Left ventricle myocardium superior (tissue), 1 donor: ENCODE results near the gene TGFB1. TPM values are rescaled to one million over a fixed set of nuclear protein-coding genes. Genes with fewer than 3 reads are reported as not detected.
"Not testable (repeated sequence)": the region's sequence is repeated elsewhere in the genome, so short reads cannot be mapped to it uniquely, and the experiment has no call there.

Experiments
- ATAC-seq: fragments of 200-7000 bp; cut with Tn5 transposase; one replicate; pipeline ENCODE4 v1.9.1; 2020; ENCODE audit warnings: mild to moderate bottlenecking, moderate library complexity
- DNase-seq: peaks from one replicate; pipeline ENCODE4 v3.0.0-alpha.2; 2020
- intact Hi-C: fragments of 100-400 bp; cut with micrococcal nuclease; formaldehyde crosslinking; loops from one replicate; pipeline ENCODE4 v1.11.0; 2022
- total RNA-seq: library from RNA; stranded (reverse); fragmentation: NEBNext Ultra II Directional; extraction: Animal tissue kit (Norgen Biotek cat#: 25700); gene quantifications from one replicate; pipeline ENCODE4 v1.2.1, GENCODE V29; 2021
- donor health status: DM: no; HTN: yes; CAD: no; lungs with severe emphysema.

TGFB1 gene
- total RNA-seq, 1 donor from 2014 or later, result 13.2 TPM

GRCh38 chr19:41372501-41372900, 18.8 kb upstream of the TGFB1 start:
- DNase-seq (no peak), ATAC-seq (no peak)
- intact Hi-C loops, result no loop called here

GRCh38 chr19:41371541-41371940, 17.8 kb upstream of the TGFB1 start:
- no peak for DNase-seq
- intact Hi-C loops, result no loop called here
- ATAC-seq, result no peak

DNA sequence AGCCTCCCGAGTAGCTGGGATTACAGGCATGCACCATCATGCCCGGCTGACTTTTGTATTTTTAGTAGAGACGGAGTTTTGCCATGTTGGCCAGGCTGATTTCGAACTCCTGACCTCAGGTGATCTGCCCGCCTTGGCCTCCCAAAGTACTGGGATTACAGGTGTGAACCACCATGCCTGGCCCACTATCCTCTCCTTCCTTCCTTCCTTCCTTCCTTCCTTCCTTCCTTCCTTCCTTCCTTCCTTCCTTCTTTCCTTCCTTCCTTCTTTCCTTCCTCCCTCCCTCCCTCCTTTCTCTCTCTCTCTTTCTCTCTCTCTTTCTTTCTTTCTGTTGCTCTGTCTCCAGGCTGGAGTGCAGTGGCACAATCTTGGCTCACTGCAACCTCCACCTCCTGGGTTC, 17.4 kb upstream of the TGFB1 start:
- DNase-seq, intact Hi-C loops, ATAC-seq: not testable (repeated sequence)

GRCh38 chr19:41369769-41370168, 16.0 kb upstream of the TGFB1 start:
- no peak for ATAC-seq
- intact Hi-C loops, result no loop called here
- no peak for DNase-seq

GRCh38 chr19:41367848-41368301, 14.2 kb upstream of the TGFB1 start:
- no peak for DNase-seq
- no peak for ATAC-seq
- intact Hi-C loops, result no loop called here

DNA sequence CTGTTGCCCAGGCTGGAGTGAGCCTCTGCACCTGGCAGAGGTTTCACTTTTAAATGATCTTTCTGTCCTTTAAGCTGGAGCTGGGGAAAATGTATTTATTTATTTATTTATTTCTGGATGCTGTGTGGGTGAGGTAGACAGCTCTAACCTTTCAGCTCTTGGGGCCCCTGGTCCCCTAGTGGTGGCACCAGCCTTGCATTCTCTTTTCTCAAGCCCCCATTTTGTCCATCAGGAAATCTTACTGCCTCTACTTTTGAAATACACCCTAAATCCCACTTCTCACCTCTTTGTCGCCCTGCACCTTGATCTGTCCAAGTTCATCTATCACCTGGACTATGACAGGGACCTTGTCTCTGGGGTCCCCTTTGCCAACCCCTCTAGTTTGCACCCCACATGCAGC, 12.4 kb upstream of the TGFB1 start:
- ATAC-seq, result no peak

DNA sequence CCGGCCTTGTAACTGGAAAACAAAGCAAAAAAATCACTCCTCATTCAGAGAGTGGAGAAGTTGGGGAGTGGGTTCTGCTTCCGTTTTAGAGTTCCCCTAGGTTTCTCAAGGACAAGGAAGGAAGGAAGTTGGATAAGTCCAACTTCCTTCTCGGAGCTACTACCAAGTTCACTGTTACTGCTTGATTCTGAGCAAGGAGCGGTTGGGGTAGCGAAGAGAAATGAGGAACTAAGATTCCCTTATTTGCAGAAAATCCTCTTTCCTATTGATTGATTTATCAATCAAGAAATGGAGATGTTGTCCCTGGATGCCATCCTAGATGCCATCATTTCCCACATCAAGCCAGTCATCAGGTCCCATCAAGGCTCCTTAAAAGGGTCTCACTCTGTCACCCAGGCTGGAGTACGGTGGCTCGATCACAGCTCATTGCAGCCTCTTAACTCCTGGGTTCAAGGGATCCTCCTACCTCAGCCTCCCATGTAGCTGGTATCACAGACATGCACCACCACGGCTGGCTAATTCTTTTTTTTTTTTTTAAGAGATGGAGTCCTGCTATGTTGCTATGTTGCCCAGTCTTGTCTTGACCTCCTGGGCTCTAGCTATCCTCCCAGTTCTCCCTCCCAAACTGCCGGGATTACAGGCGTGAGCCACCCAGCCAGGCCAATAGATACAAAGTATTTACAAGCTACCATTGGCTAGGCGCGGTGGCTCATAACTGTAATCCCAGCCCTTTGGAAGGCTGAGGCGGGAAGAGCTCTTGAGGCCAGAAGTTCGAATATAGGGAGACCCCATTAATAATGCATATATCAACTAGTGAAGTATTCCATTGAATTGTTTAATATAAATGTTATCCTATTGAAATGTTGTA, 11.0 kb upstream of the TGFB1 start:
- ATAC-seq (peak; percentile 1), DNase-seq (no peak)
- intact Hi-C loops, result no loop called here

More for the DNA sequence above, 12.4 kb upstream of the TGFB1 start:
- intact Hi-C loops, result no loop called here
- DNase-seq, result no peak

- DNase-seq, result peak; percentile 98
- ATAC-seq, result peak; percentile 97
- intact Hi-C loops, result no loop called here
Observed at GRCh38 chr19:41363753-41364523, 10.2 kb upstream of the TGFB1 start, which contains the start of gene B9D2. B9D2 (minus strand) TSS chr19:41364149; CDS start chr19:41363519, 630 bp downstream.

DNA sequence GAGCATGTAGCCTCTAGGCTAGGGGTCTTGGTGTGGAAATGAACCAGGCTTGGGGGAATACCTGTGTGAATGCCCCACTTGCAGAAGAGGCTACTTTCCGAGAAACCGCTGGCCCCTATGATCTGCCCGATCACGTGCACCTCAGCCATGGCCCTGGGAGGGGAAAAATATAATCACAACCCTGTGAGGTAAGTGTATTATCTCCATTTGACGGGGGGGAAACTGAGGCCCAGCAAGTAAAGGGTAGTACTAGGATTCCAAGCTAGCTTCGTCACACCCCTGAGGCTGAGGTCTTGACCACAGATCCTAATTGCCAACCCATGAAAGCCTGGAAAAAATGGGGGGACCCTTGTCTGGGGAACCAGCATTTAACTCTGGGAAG, 9.6 kb upstream of the TGFB1 start:
- intact Hi-C loops, result no loop called here
- no peak for ATAC-seq
- no peak for DNase-seq

- ATAC-seq, result no peak
Observed at GRCh38 chr19:41362143-41362847, 8.6 kb upstream of the TGFB1 start.

DNA sequence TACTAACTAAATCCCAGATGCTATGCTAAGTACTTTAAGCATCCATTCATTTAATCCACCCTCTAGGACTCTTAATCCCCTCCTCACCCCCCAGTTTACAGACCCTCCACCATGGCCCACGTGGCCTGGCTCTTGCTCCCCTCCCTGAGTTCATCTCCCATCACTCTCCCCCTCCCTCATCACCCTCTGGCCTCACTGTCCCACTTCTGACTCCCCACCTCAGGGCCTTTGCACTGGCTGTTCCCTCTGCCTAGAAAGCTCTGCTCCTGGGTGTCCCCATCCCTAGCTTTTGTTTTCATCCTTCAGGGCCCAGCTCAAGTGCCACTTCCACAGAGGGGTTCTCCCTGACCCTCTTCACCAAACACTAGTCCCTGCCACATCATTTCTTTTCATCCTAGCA, 6.0 kb upstream of the TGFB1 start:
- intact Hi-C loops, result no loop called here
- DNase-seq (no peak), ATAC-seq (no peak)

More at GRCh38 chr19:41362143-41362847, 8.6 kb upstream of the TGFB1 start:
- DNase-seq, result no peak
- intact Hi-C loops, result no loop called here

DNA sequence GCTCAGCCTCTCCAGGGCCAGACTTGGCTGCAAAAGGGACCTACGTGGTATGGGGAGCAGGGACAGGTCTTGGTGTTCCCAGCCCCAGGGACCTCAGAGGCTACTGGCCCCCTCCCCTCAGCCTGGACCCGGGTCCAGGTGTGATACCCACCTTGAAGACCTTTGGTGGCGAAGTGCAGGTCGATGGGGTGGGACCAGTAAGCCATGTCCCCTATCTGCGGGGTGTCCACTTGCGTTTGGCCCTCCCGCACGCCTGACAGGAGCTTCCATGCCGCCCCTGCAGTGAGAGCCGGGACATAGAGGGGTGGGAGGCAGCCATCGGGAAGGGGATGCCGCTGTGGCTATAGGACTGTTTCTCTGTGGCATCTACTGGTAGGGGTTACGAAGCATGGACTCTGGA, 4.0 kb upstream of the TGFB1 start:
- intact Hi-C loops, result no loop called here
- ATAC-seq (no peak), DNase-seq (no peak)

DNA sequence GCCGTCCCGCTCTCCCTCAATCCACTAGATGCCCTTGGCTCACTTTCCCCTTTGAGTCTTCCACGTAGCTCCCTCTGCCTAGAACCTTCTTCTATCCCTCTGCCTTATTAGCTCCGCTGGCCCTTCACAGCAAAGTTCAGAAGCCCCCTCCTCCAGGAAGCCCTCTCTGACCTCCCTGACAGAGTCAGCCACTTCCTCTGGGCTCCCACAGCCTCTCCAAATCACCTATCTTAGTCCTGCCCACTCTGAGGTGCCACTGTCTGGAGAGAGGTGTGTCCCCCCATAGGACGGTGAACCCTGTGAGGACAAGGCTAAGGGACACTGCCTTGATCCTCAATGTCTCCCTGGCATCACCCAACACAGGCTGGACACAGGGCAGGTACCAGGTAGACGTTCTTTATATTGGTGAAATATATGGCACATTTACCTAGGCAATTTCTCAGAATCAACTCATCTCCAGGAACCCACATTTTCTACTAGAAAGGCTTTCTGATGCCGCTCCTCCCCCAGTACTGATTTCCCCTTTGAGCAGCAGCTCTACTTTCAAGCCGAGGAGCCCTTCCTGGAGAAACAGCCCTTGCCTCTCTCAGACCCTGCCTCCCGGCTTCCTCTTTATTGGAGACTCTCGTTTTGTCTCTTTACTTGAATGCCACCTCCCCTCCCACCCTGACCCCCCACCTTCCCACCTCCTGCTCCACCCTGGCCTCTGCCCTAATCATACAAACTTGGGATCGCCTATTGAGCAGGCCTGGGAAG, 3.4 kb upstream of the TGFB1 start:
- intact Hi-C loops, result no loop called here
- DNase-seq, result no peak
- no peak for ATAC-seq

DNA sequence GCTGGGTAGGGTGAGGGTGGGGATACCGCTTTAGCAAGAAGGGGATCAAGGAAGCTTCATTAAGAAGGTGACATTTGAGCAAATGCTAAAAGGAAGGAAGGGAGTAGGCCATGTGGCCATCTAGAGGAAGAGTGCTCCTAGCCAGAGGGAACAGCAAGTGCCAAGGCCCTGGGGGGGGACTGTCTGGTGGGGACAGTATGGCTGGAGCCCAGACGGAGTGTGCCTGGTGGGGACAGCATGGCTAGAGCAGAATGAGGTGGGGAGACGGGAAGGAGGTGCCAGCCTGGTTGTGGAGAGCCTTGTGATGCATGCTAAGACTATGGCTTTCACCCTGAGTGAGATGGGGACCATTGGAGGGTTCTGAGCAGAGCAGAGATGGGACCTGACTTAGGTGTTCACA, 2.1 kb upstream of the TGFB1 start:
- ATAC-seq (no peak), DNase-seq (peak; percentile 50)
- intact Hi-C loops, result no loop called here

DNA sequence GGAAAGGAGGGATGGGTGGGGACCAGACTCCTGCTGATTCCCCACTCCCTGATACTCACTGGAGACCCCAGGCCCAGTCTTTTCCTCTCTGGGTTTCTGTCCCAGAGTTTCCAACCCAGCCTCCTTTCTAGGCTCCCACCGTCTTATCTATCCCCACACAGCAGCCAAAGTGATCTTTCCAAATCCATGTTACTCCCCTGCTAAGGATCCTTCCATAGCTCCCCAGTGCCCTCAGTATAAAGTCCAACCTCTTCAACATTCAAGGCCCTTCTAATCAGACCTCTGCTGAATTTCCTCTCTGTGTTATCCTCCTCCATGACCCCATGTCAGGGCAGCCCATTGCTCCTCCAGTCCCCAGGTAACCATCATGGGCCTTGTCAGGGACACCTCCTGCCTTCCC, 1.3 kb upstream of the TGFB1 start:
- intact Hi-C loops, result no loop called here
- ATAC-seq (no peak), DNase-seq (no peak)

DNA sequence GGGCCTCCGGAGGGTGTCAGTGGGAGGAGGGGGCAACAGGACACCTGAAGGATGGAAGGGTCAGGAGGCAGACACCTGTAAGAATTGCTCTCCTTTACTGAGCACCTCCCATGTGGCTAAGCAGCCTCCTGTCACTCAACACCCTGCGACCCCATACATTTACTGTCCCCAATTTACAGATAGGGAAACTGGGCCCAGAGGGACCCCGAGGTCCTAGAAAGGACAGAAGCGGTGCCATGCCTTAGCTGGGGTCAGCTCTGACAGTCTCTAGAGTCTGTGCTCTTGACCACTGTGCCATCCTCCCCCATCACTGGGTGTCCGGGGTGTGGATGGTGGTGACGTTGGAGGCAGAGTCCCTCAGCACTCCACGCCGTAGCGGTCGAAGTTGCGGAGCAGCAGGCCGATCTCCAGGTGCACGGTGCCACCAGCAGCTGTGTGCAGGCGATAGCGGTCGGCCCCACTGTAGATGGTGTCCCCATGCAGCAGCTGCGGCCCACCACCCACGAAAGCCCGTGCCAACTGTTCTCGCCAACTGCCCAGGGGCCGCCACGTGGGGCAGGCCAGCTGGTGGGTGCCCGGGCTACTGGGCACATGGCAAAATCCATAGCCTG, 726 bp upstream of the TGFB1 start:
- intact Hi-C loops, result no loop called here
- DNase-seq, result peak; percentile 45
- ATAC-seq, result no peak

DNA sequence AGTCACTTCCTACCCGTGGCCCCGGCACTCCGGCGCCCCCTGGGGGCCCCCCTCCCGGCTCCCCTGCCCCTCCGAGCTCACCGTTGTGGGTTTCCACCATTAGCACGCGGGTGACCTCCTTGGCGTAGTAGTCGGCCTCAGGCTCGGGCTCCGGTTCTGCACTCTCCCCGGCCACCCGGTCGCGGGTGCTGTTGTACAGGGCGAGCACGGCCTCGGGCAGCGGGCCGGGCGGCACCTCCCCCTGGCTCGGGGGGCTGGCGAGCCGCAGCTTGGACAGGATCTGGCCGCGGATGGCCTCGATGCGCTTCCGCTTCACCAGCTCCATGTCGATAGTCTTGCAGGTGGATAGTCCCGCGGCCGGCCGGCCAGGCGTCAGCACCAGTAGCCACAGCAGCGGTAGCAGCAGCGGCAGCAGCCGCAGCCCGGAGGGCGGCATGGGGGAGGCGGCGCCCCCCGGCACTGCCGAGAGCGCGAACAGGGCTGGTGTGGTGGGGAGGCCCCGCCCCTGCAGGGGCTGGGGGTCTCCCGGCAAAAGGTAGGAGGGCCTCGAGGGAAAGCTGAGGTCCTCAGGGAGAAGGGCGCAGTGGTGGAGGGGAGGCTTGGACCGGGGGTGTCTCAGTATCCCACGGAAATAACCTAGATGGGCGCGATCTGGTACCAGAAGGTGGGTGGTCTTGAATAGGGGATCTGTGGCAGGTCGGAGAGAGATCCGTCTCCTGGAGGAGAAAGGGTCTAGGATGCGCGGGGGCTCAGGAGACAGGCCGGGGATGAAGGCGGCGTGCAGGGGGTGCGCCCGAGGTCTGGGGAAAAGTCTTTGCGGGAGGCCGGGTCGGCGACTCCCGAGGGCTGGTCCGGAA, 885 bp downstream of the TGFB1 start:
- ATAC-seq, result peak; percentile 34
- peak; percentile 85 for DNase-seq
- intact Hi-C loops, result no loop called here

DNA sequence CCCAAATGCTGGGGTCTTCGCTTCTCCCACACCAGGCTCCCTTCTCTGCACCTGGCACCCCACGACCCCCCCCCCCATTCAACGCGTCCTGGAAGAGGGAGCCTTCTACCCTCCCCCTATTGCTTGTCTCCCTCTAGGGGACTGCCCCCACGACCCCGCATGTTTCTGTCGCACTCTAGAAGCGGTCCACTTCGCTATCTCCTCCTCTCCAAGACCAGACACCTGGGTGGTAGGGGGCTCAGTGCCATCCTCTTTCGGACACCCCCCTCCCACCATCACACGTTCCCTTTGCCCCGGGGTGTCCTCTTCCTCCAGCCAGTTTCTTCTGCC, 1.5 kb downstream of the TGFB1 start:
- ATAC-seq (no peak), DNase-seq (no peak)
- intact Hi-C loops, result no loop called here
